Upper lobe of left lung (tissue), 6 donors: ENCODE data around the gene ZNF124. TPM values are rescaled to one million over a fixed set of nuclear protein-coding genes. Genes with fewer than 3 reads are reported as not detected.
"Not testable (repeated sequence)": the region's sequence is repeated elsewhere in the genome, so short reads cannot be mapped to it uniquely, and the experiment has no call there.

ENCODE experiments used
- ATAC-seq, 2 donors: fragments of 200-7000 bp; cut with Tn5 transposase; one replicate each; pipeline ENCODE4 v1.9.1; 2022; ENCODE audit warnings: mild to moderate bottlenecking in 2 of 2, moderate library complexity in 2 of 2; ENCODE audit not compliant: low FRiP score in 2 of 2
- DNase-seq, 2 donors: peaks; one replicate each; pipeline ENCODE4 v3.0.0-alpha.2; 2019 to 2020
- H3K27ac ChIP-seq, 4 donors: fragments of 200-600 bp; sonication (generic); one replicate each; pipeline ENCODE4 v1.5.1; 2016 to 2019
- H3K27me3 ChIP-seq, 4 donors: fragments of 200-600 bp; sonication (generic); one replicate each; pipeline ENCODE4 v1.5.1; 2017 to 2019
- H3K36me3 ChIP-seq, 4 donors: fragments of 200-600 bp; sonication (generic); one replicate each; pipeline ENCODE4 v1.5.1; 2016 to 2019
- H3K4me1 ChIP-seq, 4 donors: fragments of 200-600 bp; sonication (generic); one replicate each; pipeline ENCODE4 v1.5.1; 2018 to 2019
- H3K4me3 ChIP-seq, 4 donors: fragments of 200-600 bp; sonication (generic); one replicate each; pipeline ENCODE4 v1.5.1; 2017 to 2019; ENCODE audit warnings: mild to moderate bottlenecking in 2 of 4, moderate library complexity in 1 of 4
- H3K9me3 ChIP-seq, 4 donors: fragments of 200-600 bp; sonication (generic); one replicate each; pipeline ENCODE4 v1.5.1; 2018 to 2019
- CTCF ChIP-seq, 6 experiments: fragments of 450-650 bp in 4 of 6; fragments of 200-600 bp in 2 of 6; sonication (generic) in 2 of 6; IDR thresholded peaks; one replicate each; pipeline ENCODE4 v1.5.1; 2016 to 2019; ENCODE audit warnings: antibody characterized with exemption in 6 of 6
- EP300 ChIP-seq, 4 donors: sonication (generic); formaldehyde crosslinking; IDR thresholded peaks; one replicate each; pipeline ENCODE4 v1.5.1; 2017; ENCODE audit warnings: antibody characterized with exemption in 4 of 4, control low read depth in 2 of 4
- POLR2A ChIP-seq, 4 donors: fragments of 450-650 bp; IDR thresholded peaks; one replicate each; pipeline ENCODE4 v1.5.1; 2016 to 2017; ENCODE audit warnings: antibody characterized with exemption in 4 of 4, mild to moderate bottlenecking in 2 of 4
- POLR2AphosphoS5 ChIP-seq, 2 donors: sonication (generic); formaldehyde crosslinking; IDR thresholded peaks; one replicate each; pipeline ENCODE4 v1.5.1; 2017; ENCODE audit warnings: antibody characterized with exemption in 2 of 2
- WGBS, 2 donors: methylation state at CpG; one replicate each; pipeline ENCODE4 v1.1.5; 2017 to 2018; 5-methylcytosine and 5-hydroxymethylcytosine counted together
- total RNA-seq, 6 donors: library from RNA; depleted of rRNA in 4 of 6; stranded (reverse); fragments of >200 nt in 4 of 6; gene quantifications; one replicate each; pipeline versions ENCODE4 v1.1.0 to v1.2.1, GENCODE V29; 2016 to 2021
- donor health status: DM: no; HTN: no; CAD: no; lungs with moderate emphysema.
- donor health status: DM: no; HTN: yes; CAD: no; lungs with severe emphysema.

The ZNF124 gene
- total RNA-seq, 6 donors from 2014 or later: 8.7 to 34.6 (median 27.6) TPM

- ATAC-seq (no peak), DNase-seq (no peak)
- Histone ChIP-seq H3K9me3 (peaks cover 34 to 57% (median 43%) of the 10 kb centered on the region in 4 donors), H3K4me3 (no peak overlapping the region), H3K4me1 (no peaks in the 10 kb centered on the region), H3K36me3 (no peaks in the 10 kb centered on the region), H3K27ac (no peak overlapping the region), H3K27me3 (no peaks in the 10 kb centered on the region)
- 94 to 97% methylated on average over 4 of the region's 4 CpGs for WGBS, 2 donors
- TF ChIP-seq CTCF (IDR thresholded peaks at IDR 0.05) (no peak), EP300 (IDR thresholded peaks at IDR 0.05) (no peak)
These were observed 6.1 kb downstream of the ZNF124 start for GRCh38 chr1:247165674-247166073.

GRCh38 chr1:247164694-247165093 is 7.1 kb downstream of the ZNF124 start:
- no peak overlapping the region for H3K27ac ChIP-seq
- ATAC-seq: no peak
- no peaks in the 10 kb centered on the region for H3K4me1 ChIP-seq
- TF ChIP-seq CTCF (IDR thresholded peaks at IDR 0.05) (no peak), POLR2A (IDR thresholded peaks at IDR 0.05) (no peak), POLR2AphosphoS5 (IDR thresholded peaks at IDR 0.05) (no peak), EP300 (IDR thresholded peaks at IDR 0.05) (no peak)
- H3K27me3 ChIP-seq: no peaks in the 10 kb centered on the region
- H3K36me3 ChIP-seq: no peaks in the 10 kb centered on the region
- no peak for DNase-seq
- WGBS, 2 donors: 94 to 96% methylated on average over 6 of the region's 6 CpGs
- no peak overlapping the region for H3K4me3 ChIP-seq
- H3K9me3 ChIP-seq: peaks cover 39 to 67% (median 53%) of the 10 kb centered on the region in 4 donors

GRCh38 chr1:247156787-247157232 is 15.0 kb downstream of the ZNF124 start:
- H3K27ac ChIP-seq: no peak overlapping the region
- no peaks in the 10 kb centered on the region for H3K4me1 ChIP-seq
- peaks cover 74 to 100% (median 97%) of the 10 kb centered on the region in 4 donors for H3K9me3 ChIP-seq
- no peak overlapping the region for H3K4me3 ChIP-seq
- ATAC-seq (no peak), DNase-seq (no peak)
- TF ChIP-seq EP300 (IDR thresholded peaks at IDR 0.05) (no peak), POLR2AphosphoS5 (IDR thresholded peaks at IDR 0.05) (no peak), POLR2A (IDR thresholded peaks at IDR 0.05) (no peak), CTCF (IDR thresholded peaks at IDR 0.05) (no peak)
- WGBS, 2 donors: 94 to 96% methylated on average over 6 of the region's 6 CpGs
- H3K36me3 ChIP-seq: peaks cover 2 to 46% (median 39%) of the 10 kb centered on the region in 4 donors
- H3K27me3 ChIP-seq: no peaks in the 10 kb centered on the region

GRCh38 chr1:247147781-247148180 is 24.0 kb downstream of the ZNF124 start:
- 87 to 96% methylated on average over 2 of the region's 2 CpGs for WGBS, 2 donors
- Histone ChIP-seq H3K4me1 (no peaks in the 10 kb centered on the region), H3K4me3 (no peak overlapping the region), H3K36me3 (peaks cover 0 to 10% (median 2%) of the 10 kb centered on the region in 4 donors), H3K9me3 (peaks cover 50 to 98% (median 87%) of the 10 kb centered on the region in 4 donors), H3K27ac (no peak overlapping the region), H3K27me3 (no peaks in the 10 kb centered on the region)
- no peak for DNase-seq
- TF ChIP-seq POLR2A (IDR thresholded peaks at IDR 0.05) (no peak), CTCF (IDR thresholded peaks at IDR 0.05) (no peak), EP300 (IDR thresholded peaks at IDR 0.05) (no peak), POLR2AphosphoS5 (IDR thresholded peaks at IDR 0.05) (no peak)
- no peak for ATAC-seq

- not testable (repeated sequence) for ATAC-seq
- H3K9me3 ChIP-seq: peaks cover 49 to 96% (median 84%) of the 10 kb centered on the region in 4 donors
These were observed 24.7 kb downstream of the ZNF124 start for GRCh38 chr1:247147120-247147519.

More at GRCh38 chr1:247147120-247147519, 24.7 kb downstream of the ZNF124 start:
- H3K36me3 ChIP-seq, H3K4me3 ChIP-seq, DNase-seq, H3K27ac ChIP-seq, H3K4me1 ChIP-seq, H3K27me3 ChIP-seq: not testable (repeated sequence)
- 96 to 97% methylated on average over 10 of the region's 10 CpGs for whole genome bisulfite sequencing, 2 donors
